PFSK-1 (cell line): ENCODE measurements around the gene MGAT4C.

Experiments
- FOXP2 ChIP-seq: optimal IDR thresholded peaks from 2 replicates; pipeline ENCODE3; 2011; ENCODE audit warnings: borderline replicate concordance, control low read depth, inconsistent platforms; ENCODE audit not compliant: insufficient read depth; ENCODE audit errors: extremely low read length, extremely low read depth
- POLR2AphosphoS5 ChIP-seq: IDR thresholded peaks from 2 replicates; pipeline ENCODE4 v1.6.1; 2012; ENCODE audit warnings: low read depth, mild to moderate bottlenecking, control low read depth, low read length, moderate library complexity
- REST ChIP-seq, 2 experiments: IDR thresholded peaks; 2 replicates each; pipeline versions ENCODE4 v1.6.1 to v1.8.0; 2011 to 2012; ENCODE audit warnings: low read depth in 2 of 2, low read length in 2 of 2, control low read depth in 1 of 2, inconsistent platforms in 1 of 2, mild to moderate bottlenecking in 1 of 2, moderate library complexity in 1 of 2; ENCODE audit not compliant: insufficient read depth in 1 of 2
- SIN3A ChIP-seq: IDR thresholded peaks from 2 replicates; pipeline ENCODE4 v1.6.1; 2012; ENCODE audit warnings: mild to moderate bottlenecking, low read length, moderate library complexity, borderline replicate concordance; ENCODE audit not compliant: insufficient read depth
- TAF1 ChIP-seq: IDR thresholded peaks from 2 replicates; pipeline ENCODE4 v1.6.1; 2012; ENCODE audit warnings: low read length, control low read depth, borderline replicate concordance; ENCODE audit not compliant: insufficient read depth

- TF ChIP-seq POLR2AphosphoS5 = no peak
- no peak for TF ChIP-seq REST (IDR thresholded peaks at IDR 0.05; ENCODE audit: insufficient read depth in 1 of 2, low read depth in 2 of 2, low read length in 2 of 2)
- no peak for TF ChIP-seq TAF1
- no peak for TF ChIP-seq SIN3A
- no peak for TF ChIP-seq FOXP2
These were observed 206.2 kb downstream of the MGAT4C start for GRCh38 chr12:86050010-86050409.
